ENCODE data around the gene SDE2. TPM values are rescaled to one million over a fixed set of nuclear protein-coding genes. Genes with fewer than 3 reads are reported as not detected.

The SDE2 gene
- total and polyA plus RNA-seq, 2 of the 8 experiments (the other 6 are each of a cell fraction or from before 2014, with no cell fraction given): 8.5 to 16.7 TPM

GRCh38 chr1:226038661-226039060, 39.5 kb upstream of the SDE2 start:
- Histone ChIP-seq H3K14ac (ENCODE audit: insufficient read length) (no peak overlapping the region), H3K18ac (ENCODE audit: extremely low read depth, low read length) (no peak overlapping the region)
- CTCF ChIA-PET (ENCODE audit: partially characterized antibody): interaction anchor here (0.8 kb wide), 1 partner anchor 27 kb away, joined by 3 read pairs; no protein-coding TSS in a partner anchor
- TF ChIP-seq SIN3A (conservative IDR thresholded peaks at IDR 0.05 in 1 of 2, IDR thresholded peaks at IDR 0.05 in 1 of 2; ENCODE audit: low read depth in 1 of 2, low read length in 2 of 2) (no peak), TAF1 (IDR thresholded peaks at IDR 0.05; ENCODE audit: low read depth, low read length) (no peak), EP300 (IDR thresholded peaks at IDR 0.05; ENCODE audit: borderline replicate concordance in 1 of 2, low read depth in 2 of 2, low read length in 2 of 2) (no peak), SAP30 (IDR thresholded peaks at IDR 0.05; ENCODE audit: insufficient read depth, insufficient replicate concordance, low read length) (no peak), PHF8 (conservative IDR thresholded peaks at IDR 0.05; ENCODE audit: low read depth, low read length) (no peak), SIRT6 (IDR thresholded peaks at IDR 0.05; ENCODE audit: low read length) (no peak), KDM4A (IDR thresholded peaks at IDR 0.05; ENCODE audit: low read depth, low read length, severe bottlenecking) (no peak), TEAD4 (IDR thresholded peaks at IDR 0.05; ENCODE audit: low read depth, low read length) (no peak), EZH2 (IDR thresholded peaks at IDR 0.05; ENCODE audit: low read depth, low read length, severe bottlenecking) (no peak), ATF3 (IDR thresholded peaks at IDR 0.05; ENCODE audit: insufficient read depth, low read depth, low read length) (no peak), POLR2AphosphoS5 (IDR thresholded peaks at IDR 0.05; ENCODE audit: low read depth, low read length) (no peak), RFX5 (IDR thresholded peaks at IDR 0.05; ENCODE audit: borderline replicate concordance, low read depth, low read length) (no peak), RXRA (IDR thresholded peaks at IDR 0.05; ENCODE audit: insufficient read depth, low read depth, low read length) (no peak)

More at GRCh38 chr1:226038661-226039060, 39.5 kb upstream of the SDE2 start:
- Histone ChIP-seq H3K4me2 (ENCODE audit: insufficient read depth in 1 of 2, low read depth in 2 of 2, low read length in 2 of 2) (no peak overlapping the region), H2AK5ac (ENCODE audit: low read depth, low read length) (no peak overlapping the region), H2BK12ac (ENCODE audit: low read depth, low read length) (no peak overlapping the region), H3K23me2 (ENCODE audit: low read depth, low read length) (no peaks in the 10 kb centered on the region), H3K79me1 (ENCODE audit: low read depth, low read length) (no peaks in the 10 kb centered on the region), H3K79me2 (ENCODE audit: control insufficient read depth in 1 of 2, insufficient read depth in 2 of 2, low read length in 2 of 2) (no peaks in the 10 kb centered on the region), H3K23ac (ENCODE audit: insufficient read length) (no peak overlapping the region), H4K8ac (ENCODE audit: extremely low read depth, insufficient read depth, low read length) (no peak overlapping the region), H3K56ac (replicated peaks; ENCODE audit: insufficient read length, low read depth, low read length) (no peak overlapping the region), H4K5ac (ENCODE audit: insufficient read length, low read depth, low read length) (no peak overlapping the region), H4K91ac (replicated peaks; ENCODE audit: insufficient read length, low read length) (no peak overlapping the region), H3K9me3 (ENCODE audit: insufficient read depth in 2 of 2, low read depth in 1 of 2, low read length in 1 of 2) (no peaks in the 10 kb centered on the region), H3K27me3 (replicated peaks in 1 of 4; ENCODE audit: control insufficient read depth in 3 of 4, extremely low read depth in 1 of 4, insufficient read depth in 3 of 4, low read length in 3 of 4) (no peaks in the 10 kb centered on the region; a peak in 1 of 7 replicates), H2BK15ac (ENCODE audit: low read length) (no peak overlapping the region), H3K4me1 (replicated peaks in 1 of 4; ENCODE audit: control insufficient read depth in 3 of 4, insufficient read depth in 4 of 4, low read length in 3 of 4) (no peaks in the 10 kb centered on the region), H2BK20ac (ENCODE audit: low read length) (no peak overlapping the region), H2AFZ (ENCODE audit: low read length) (no peak overlapping the region), H3K9ac (replicated peaks in 1 of 4; ENCODE audit: extremely low read depth in 1 of 4, low read depth in 3 of 4, low read length in 3 of 4) (no peak overlapping the region), H3K4ac (replicated peaks; ENCODE audit: insufficient read length, low read depth, low read length) (no peak overlapping the region), H3K4me3 (ENCODE audit: extremely low read depth in 1 of 4, insufficient read depth in 2 of 4, low read depth in 3 of 4, low read length in 4 of 4) (no peak overlapping the region), H3K36me3 (ENCODE audit: control insufficient read depth in 2 of 4, insufficient read depth in 4 of 4, low read length in 3 of 4) (no peaks in the 10 kb centered on the region), H4K20me1 (replicated peaks in 1 of 2; ENCODE audit: control insufficient read depth in 1 of 2, insufficient read depth in 2 of 2, low read length in 2 of 2) (no peaks in the 10 kb centered on the region), H2BK120ac (replicated peaks; ENCODE audit: low read depth, low read length) (no peak overlapping the region), H2BK5ac (ENCODE audit: low read depth, low read length) (no peak overlapping the region), H3K27ac (ENCODE audit: low read depth, low read length) (no peak overlapping the region)
- POLR2A ChIA-PET (ENCODE audit: partially characterized antibody): interaction anchor here (1.1 kb wide), 1 partner anchor 157 kb away, joined by 3 read pairs; the partner anchor contains the start of gene TMEM63A
- no peak for FAIRE-seq
- WGBS, 2 experiments (ENCODE audit: extremely low coverage in 1 of 2, insufficient coverage in 1 of 2, insufficient read length in 1 of 2, insufficient replicate concordance in 2 of 2, low coverage in 1 of 2, low lambda C conversion rate in 2 of 2, missing lambda C conversion rate in 1 of 2): 92% methylated on average over 1 of the region's 1 CpG; no CpG with 5 or more reads in 1 of the 2 experiments
- DNase-seq (ENCODE audit: low read depth in 1 of 2, low spot score in 2 of 2): no peak

Measured in H1 (cell line).